Parathyroid adenoma (tissue), 2 donors: ENCODE results near the gene MRPS24.
"Not testable (repeated sequence)": the region's sequence is repeated elsewhere in the genome, so short reads cannot be mapped to it uniquely, and the experiment has no call there.

Experiments used
- H2AFZ ChIP-seq: fragments of 300-600 bp; sonication (generic); one replicate; pipeline ENCODE4 v1.7.0; 2017; ENCODE audit warnings: antibody characterized with exemption, mild to moderate bottlenecking
- H3K27ac ChIP-seq: fragments of 300-600 bp; sonication (generic); one replicate; pipeline ENCODE4 v1.7.0; 2017
- H3K27me3 ChIP-seq: fragments of 300-600 bp; sonication (generic); one replicate; pipeline ENCODE4 v1.7.0; 2017; ENCODE audit warnings: low read length; ENCODE audit not compliant: control insufficient read depth, insufficient read depth
- H3K36me3 ChIP-seq: fragments of 300-600 bp; sonication (generic); one replicate; pipeline ENCODE4 v1.7.0; 2017; ENCODE audit warnings: low read length; ENCODE audit not compliant: control insufficient read depth, insufficient read depth
- H3K4me1 ChIP-seq: fragments of 300-600 bp; sonication (generic); one replicate; pipeline ENCODE4 v1.7.0; 2017; ENCODE audit warnings: control low read depth
- H3K4me2 ChIP-seq: fragments of 300-600 bp; sonication (generic); one replicate; pipeline ENCODE4 v1.7.0; 2017; ENCODE audit warnings: low read length
- H3K4me3 ChIP-seq: fragments of 300-600 bp; sonication (generic); one replicate; pipeline ENCODE4 v1.7.0; 2017; ENCODE audit warnings: low read depth, low read length
- H3K79me2 ChIP-seq: fragments of 300-600 bp; sonication (generic); one replicate; pipeline ENCODE4 v1.7.0; 2017; ENCODE audit warnings: control low read depth
- H3K9ac ChIP-seq: fragments of 300-600 bp; sonication (generic); one replicate; pipeline ENCODE4 v1.7.0; 2017; ENCODE audit warnings: mild to moderate bottlenecking
- H3K9me3 ChIP-seq: fragments of 300-600 bp; sonication (generic); one replicate; pipeline ENCODE4 v1.7.0; 2017; ENCODE audit warnings: low read length; ENCODE audit not compliant: control insufficient read depth
- CTCF ChIP-seq: fragments of 300-600 bp; sonication (generic); IDR thresholded peaks from one replicate; pipeline ENCODE4 v1.7.0; 2017; ENCODE audit warnings: antibody characterized with exemption, mild to moderate bottlenecking
- donor health status: primary hyperparathyroidism.

The MRPS24 gene

GRCh38 chr7:43905956-43906330 lies 36.6 kb upstream of the MRPS24 start:
- peak overlapping the region; percentile 90 for H3K4me2 ChIP-seq
- TF ChIP-seq CTCF = no peak
- H3K36me3 ChIP-seq = no peaks in the 10 kb centered on the region
- H3K9me3 ChIP-seq = no peaks in the 10 kb centered on the region
- H3K9ac ChIP-seq = peak overlapping the region; percentile 71
- H3K27ac ChIP-seq = peak overlapping the region; percentile 67
- peaks cover 13% of the 10 kb centered on the region for H3K4me1 ChIP-seq
- H3K27me3 ChIP-seq = no peaks in the 10 kb centered on the region
- peak overlapping the region; percentile 66 for H2AFZ ChIP-seq
- peaks cover 30% of the 10 kb centered on the region for H3K79me2 ChIP-seq
- peak overlapping the region; percentile 75 for H3K4me3 ChIP-seq

GRCh38 chr7:43905209-43905946 lies 36.1 kb upstream of the MRPS24 start:
- Histone ChIP-seq H3K27ac (peak overlapping the region; percentile 67), H3K4me1 (peaks cover 13% of the 10 kb centered on the region), H2AFZ (peak overlapping the region; percentile 66), H3K4me2 (peak overlapping the region; percentile 90), H3K9me3 (no peaks in the 10 kb centered on the region), H3K4me3 (peak overlapping the region; percentile 75), H3K27me3 (no peaks in the 10 kb centered on the region), H3K79me2 (peaks cover 36% of the 10 kb centered on the region), H3K36me3 (no peaks in the 10 kb centered on the region), H3K9ac (no peak overlapping the region)
- TF ChIP-seq CTCF = no peak

GRCh38 chr7:43904533-43905208 lies 35.4 kb upstream of the MRPS24 start:
- H3K9ac ChIP-seq = no peak overlapping the region
- no peak overlapping the region for H2AFZ ChIP-seq
- TF ChIP-seq CTCF = no peak
- no peaks in the 10 kb centered on the region for H3K27me3 ChIP-seq
- H3K4me1 ChIP-seq = peaks cover 13% of the 10 kb centered on the region
- no peaks in the 10 kb centered on the region for H3K36me3 ChIP-seq
- peak overlapping the region; percentile 75 for H3K4me3 ChIP-seq
- peaks cover 39% of the 10 kb centered on the region for H3K79me2 ChIP-seq
- H3K4me2 ChIP-seq = peak overlapping the region; percentile 90
- no peaks in the 10 kb centered on the region for H3K9me3 ChIP-seq
- H3K27ac ChIP-seq = peak overlapping the region; percentile 67

GRCh38 chr7:43902542-43903054 lies 33.3 kb upstream of the MRPS24 start:
- Histone ChIP-seq H2AFZ (no peak overlapping the region), H3K4me1 (peaks cover 13% of the 10 kb centered on the region), H3K4me2 (no peak overlapping the region), H3K79me2 (peaks cover 46% of the 10 kb centered on the region), H3K9ac (no peak overlapping the region), H3K9me3 (no peaks in the 10 kb centered on the region), H3K27ac (no peak overlapping the region), H3K4me3 (no peak overlapping the region), H3K27me3 (no peaks in the 10 kb centered on the region), H3K36me3 (no peaks in the 10 kb centered on the region)
- no peak for TF ChIP-seq CTCF

GRCh38 chr7:43898571-43898970 lies 29.3 kb upstream of the MRPS24 start:
- not testable (repeated sequence) for H3K9me3 ChIP-seq, H3K36me3 ChIP-seq, H2AFZ ChIP-seq, H3K4me2 ChIP-seq, H3K4me3 ChIP-seq, H3K27ac ChIP-seq, H3K9ac ChIP-seq, H3K4me1 ChIP-seq, H3K27me3 ChIP-seq
- H3K79me2 ChIP-seq = peaks cover 59% of the 10 kb centered on the region
